Keratinocyte (primary cell): ENCODE measurements around the gene PLEKHH2. TPM values are rescaled to one million over a fixed set of nuclear protein-coding genes. Genes with fewer than 3 reads are reported as not detected.

ENCODE experiments used
- DNase-seq: peaks from one replicate; pipeline ENCODE4 v3.0.0-alpha.2; 2011; ENCODE audit warnings: low read depth, missing footprints, low spot score
- FAIRE-seq: peaks from 2 replicates; lab custom pipeline; 2011; peaks lifted over from hg19 to GRCh38; lab: Jason Lieb, UNC
- H2AFZ ChIP-seq: 2 replicates; pipeline ENCODE4 v1.6.0; 2012; ENCODE audit warnings: low read length, control low read depth, inconsistent platforms; ENCODE audit not compliant: control insufficient read depth
- H3K27ac ChIP-seq: 2 replicates; pipeline ENCODE4 v1.5.1; 2011; ENCODE audit warnings: low read length; ENCODE audit not compliant: control insufficient read depth, insufficient read depth
- H3K27me3 ChIP-seq: 3 replicates; pipeline ENCODE4 v1.6.0; 2011; ENCODE audit warnings: low read length; ENCODE audit not compliant: control insufficient read depth, insufficient read depth; ENCODE audit errors: extremely low read depth
- H3K36me3 ChIP-seq, 2 experiments: 2 replicates in 1 of 2; 3 replicates in 1 of 2; pipeline ENCODE4 v1.5.1; 2011; ENCODE audit warnings: low read length in 2 of 2, mild to moderate bottlenecking in 1 of 2; ENCODE audit not compliant: control insufficient read depth in 2 of 2, insufficient read depth in 2 of 2; ENCODE audit errors: extremely low read depth in 1 of 2
- H3K4me1 ChIP-seq: 3 replicates; pipeline ENCODE4 v1.5.1; 2011; ENCODE audit warnings: low read length; ENCODE audit not compliant: control insufficient read depth, insufficient read depth; ENCODE audit errors: extremely low read depth
- H3K4me2 ChIP-seq: 3 replicates; pipeline ENCODE4 v1.6.0; 2011; ENCODE audit warnings: low read depth, low read length; ENCODE audit not compliant: control insufficient read depth, insufficient read depth; ENCODE audit errors: extremely low read depth
- H3K4me3 ChIP-seq, 3 experiments: fragments of 200-600 bp in 1 of 3; sonication (generic) in 1 of 3; 2 replicates in 2 of 3; 3 replicates in 1 of 3; pipeline ENCODE4 v1.5.1; 2011 to 2016; ENCODE audit warnings: low read length in 3 of 3, mild to moderate bottlenecking in 3 of 3, control low read depth in 2 of 3, inconsistent platforms in 1 of 3, low read depth in 1 of 3, mixed read lengths in 1 of 3, mixed run types in 1 of 3, moderate library complexity in 1 of 3; ENCODE audit not compliant: control insufficient read depth in 2 of 3, insufficient read depth in 2 of 3; ENCODE audit errors: extremely low read depth in 1 of 3
- H3K79me2 ChIP-seq: 2 replicates; pipeline ENCODE4 v1.6.0; 2012; ENCODE audit warnings: low read length; ENCODE audit not compliant: control insufficient read depth, insufficient read depth
- H3K9ac ChIP-seq: 3 replicates; pipeline ENCODE4 v1.6.0; 2011; ENCODE audit warnings: low read length; ENCODE audit not compliant: control insufficient read depth, insufficient read depth; ENCODE audit errors: extremely low read depth
- H3K9me1 ChIP-seq: 3 replicates; pipeline ENCODE4 v1.6.0; 2011; ENCODE audit warnings: low read length; ENCODE audit not compliant: control insufficient read depth, insufficient read depth; ENCODE audit errors: extremely low read depth
- H3K9me3 ChIP-seq: 2 replicates; pipeline ENCODE4 v1.5.1; 2012; ENCODE audit warnings: low read depth, low read length; ENCODE audit not compliant: control insufficient read depth
- H4K20me1 ChIP-seq: 3 replicates; pipeline ENCODE4 v1.6.0; 2011; ENCODE audit warnings: low read length; ENCODE audit not compliant: control insufficient read depth, insufficient read depth; ENCODE audit errors: extremely low read depth
- CTCF ChIP-seq, 3 experiments: IDR thresholded peaks in 1 of 3; conservative IDR thresholded peaks in 1 of 3; optimal IDR thresholded peaks in 1 of 3; 2 replicates in 2 of 3; 3 replicates in 1 of 3; pipeline versions ENCODE3 to v1.5.1; 2011; ENCODE audit warnings: low read length in 3 of 3, mild to moderate bottlenecking in 3 of 3, moderate library complexity in 2 of 3, control low read depth in 1 of 3, inconsistent platforms in 1 of 3; ENCODE audit not compliant: insufficient read depth in 2 of 3; ENCODE audit errors: extremely low read depth in 1 of 3
- EZH2 ChIP-seq: IDR thresholded peaks from one replicate; pipeline ENCODE4 v1.6.1; 2012; ENCODE audit warnings: inconsistent platforms, mild to moderate bottlenecking, low read length, moderate library complexity
- dilution Hi-C: fragments of 300-500 bp; cut with MboI; formaldehyde crosslinking; loops from one replicate; pipeline ENCODE4 v1.7.0; 2020; ENCODE audit warnings: low sequenced_read_pairs; ENCODE audit not compliant: extremely low pct_ligation_motif_present
- polyA plus RNA-seq, 5 experiments: library from polyadenylated mRNA; depleted of rRNA in 3 of 5; stranded (reverse) in 3 of 5; stranded (forward) in 1 of 5; unstranded in 1 of 5; fragments of >200 nt; gene quantifications; 1 replicate in 1 of 5; 2 replicates in 3 of 5; 3 replicates in 1 of 5; pipeline versions ENCODE4 v1.2.1 to v1.2.3, GENCODE V29; 2011 to 2012; ENCODE audit warnings: missing spikeins in 2 of 5, low read depth in 1 of 5, low replicate concordance in 1 of 5

Gene PLEKHH2
- polyA plus RNA-seq, 1 donor (not counting 4 experiments of a cell fraction or from before 2014, with no cell fraction given), result 1.3 TPM

GRCh38 chr2:43636621-43637020 is 439 bp upstream of the PLEKHH2 start:
- FAIRE-seq (no peak), DNase-seq (no peak)
- Histone ChIP-seq H3K4me1 (peaks cover 7% of the 10 kb centered on the region), H3K9me3 (no peaks in the 10 kb centered on the region), H3K4me3 (peak overlapping the region; percentile 64 to 83 (median 80)), H3K9me1 (no peaks in the 10 kb centered on the region), H3K79me2 (no peaks in the 10 kb centered on the region), H3K9ac (peak overlapping the region; percentile 35), H2AFZ (peak overlapping the region; percentile 100), H3K27me3 (peaks cover 6% of the 10 kb centered on the region), H3K27ac (no peak overlapping the region), H3K4me2 (peak overlapping the region; percentile 100), H3K36me3 (no peaks in the 10 kb centered on the region), H4K20me1 (no peaks in the 10 kb centered on the region)
- TF ChIP-seq EZH2, result no peak
- no peak for TF ChIP-seq CTCF (optimal IDR thresholded peaks at IDR 0.05 in 1 of 3, IDR thresholded peaks at IDR 0.05 in 1 of 3, conservative IDR thresholded peaks at IDR 0.05 in 1 of 3; ENCODE audit: extremely low read depth in 1 of 3, insufficient read depth in 2 of 3, low read length in 3 of 3)
- dilution Hi-C loops, result no loop called here

- Histone ChIP-seq H3K9ac (no peak overlapping the region), H3K4me3 (no peak overlapping the region), H3K36me3 (no peaks in the 10 kb centered on the region), H3K4me1 (peaks cover 4% of the 10 kb centered on the region), H3K27ac (no peak overlapping the region), H4K20me1 (no peaks in the 10 kb centered on the region), H3K79me2 (no peaks in the 10 kb centered on the region), H3K9me1 (no peaks in the 10 kb centered on the region), H2AFZ (no peak overlapping the region), H3K9me3 (no peaks in the 10 kb centered on the region), H3K4me2 (no peak overlapping the region), H3K27me3 (no peaks in the 10 kb centered on the region)
- no peak for DNase-seq
- dilution Hi-C loops, result no loop called here
- no peak for FAIRE-seq
- TF ChIP-seq EZH2 (no peak), CTCF (optimal IDR thresholded peaks at IDR 0.05 in 1 of 3, IDR thresholded peaks at IDR 0.05 in 1 of 3, conservative IDR thresholded peaks at IDR 0.05 in 1 of 3; ENCODE audit: extremely low read depth in 1 of 3, insufficient read depth in 2 of 3, low read length in 3 of 3) (no peak)
Measured at GRCh38 chr2:43642363-43642762, 5.3 kb downstream of the PLEKHH2 start.
